ENCODE measurements around the gene KRTAP12-4. TPM values are rescaled to one million over a fixed set of nuclear protein-coding genes. Genes with fewer than 3 reads are reported as not detected.
A peak's percentile ranks its signal among the peaks of the same experiment; 100 is the strongest.

KRTAP12-4 gene
- total and polyA plus RNA-seq, 7 donors = not detected

GRCh38 chr21:44614161-44614631 is 40.3 kb downstream of the KRTAP12-4 start:
- Histone ChIP-seq H3K36me3 (ENCODE audit: insufficient read depth in 1 of 2, low read depth in 1 of 2) (no peaks in the 10 kb centered on the region), H3K27ac (no peak overlapping the region), H3K4me3 (no peak overlapping the region), H3K9me3 (peaks cover 2% of the 10 kb centered on the region), H3K4me1 (no peaks in the 10 kb centered on the region), H3K27me3 (ENCODE audit: insufficient read depth in 3 of 3, low read length in 2 of 3) (peaks cover 0 to 39% (median 13%) of the 10 kb centered on the region in 3 donors)
- no peak for ATAC-seq
- DNase-seq = no peak
- WGBS, 3 donors = 69 to 74% (median 72%) methylated on average over 17 to 20 of the region's 20 CpGs
- intact Hi-C loops (cut with DNase I) = no loop called here
- TF ChIP-seq CTCF (IDR thresholded peaks at IDR 0.05) = no peak

- H3K27ac ChIP-seq = no peak overlapping the region
- H3K27me3 ChIP-seq (ENCODE audit: insufficient read depth in 3 of 3, low read length in 2 of 3) = peaks cover 0 to 39% (median 13%) of the 10 kb centered on the region in 3 donors
- ATAC-seq (no peak), DNase-seq (no peak)
- no peak overlapping the region for H3K4me3 ChIP-seq
- intact Hi-C loops (cut with DNase I) = no loop called here
- 83 to 87% (median 85%) methylated on average over 25 to 26 of the region's 26 CpGs for WGBS, 3 donors
- peaks cover 6% of the 10 kb centered on the region for H3K9me3 ChIP-seq
- no peaks in the 10 kb centered on the region for H3K4me1 ChIP-seq
- TF ChIP-seq CTCF (IDR thresholded peaks at IDR 0.05) = no peak
- no peaks in the 10 kb centered on the region for H3K36me3 ChIP-seq (ENCODE audit: insufficient read depth in 1 of 2, low read depth in 1 of 2)
Measured at GRCh38 chr21:44613386-44614155, 40.9 kb downstream of the KRTAP12-4 start.

GRCh38 chr21:44612669-44613229 is 41.7 kb downstream of the KRTAP12-4 start:
- Histone ChIP-seq H3K9me3 (peaks cover 6% of the 10 kb centered on the region), H3K4me3 (no peak overlapping the region), H3K27me3 (ENCODE audit: insufficient read depth in 3 of 3, low read length in 2 of 3) (peaks cover 0 to 39% (median 13%) of the 10 kb centered on the region in 3 donors), H3K4me1 (no peaks in the 10 kb centered on the region), H3K36me3 (ENCODE audit: insufficient read depth in 1 of 2, low read depth in 1 of 2) (no peaks in the 10 kb centered on the region), H3K27ac (no peak overlapping the region)
- intact Hi-C loops (cut with DNase I) = no loop called here
- TF ChIP-seq CTCF (IDR thresholded peaks at IDR 0.05) = no peak
- DNase-seq (no peak), ATAC-seq (no peak)
- WGBS, 3 donors = 37 to 54% (median 39%) methylated on average over 13 of the region's 13 CpGs

- DNase-seq = peak in 1 of 2 donors; percentile 38
- Histone ChIP-seq H3K27ac (no peak within 1 kb of the TSS), H3K27me3 (ENCODE audit: insufficient read depth in 3 of 3, low read length in 2 of 3) (peaks cover 0 to 39% (median 13%) of the 10 kb centered on the region in 3 donors), H3K4me3 (no peak within 1 kb of the TSS), H3K36me3 (ENCODE audit: insufficient read depth in 1 of 2, low read depth in 1 of 2) (no peaks in the 10 kb centered on the region), H3K9me3 (peaks cover 6% of the 10 kb centered on the region), H3K4me1 (no peaks in the 10 kb centered on the region)
- intact Hi-C loops (cut with DNase I) = no loop called here
- 62 to 64% (median 64%) methylated on average over 8 of the region's 8 CpGs for WGBS, 3 donors
- no peak for TF ChIP-seq CTCF (IDR thresholded peaks at IDR 0.05)
- ATAC-seq = no peak
Measured at GRCh38 chr21:44612029-44612486, 42.4 kb downstream of the KRTAP12-4 start, which contains the start of gene KRTAP10-8. TSS of gene KRTAP10-8 (plus strand) at chr21:44612079. CDS start at chr21:44612101, 22 bp downstream.
